Measurements from ENCODE around the gene GABRD.

DNA sequence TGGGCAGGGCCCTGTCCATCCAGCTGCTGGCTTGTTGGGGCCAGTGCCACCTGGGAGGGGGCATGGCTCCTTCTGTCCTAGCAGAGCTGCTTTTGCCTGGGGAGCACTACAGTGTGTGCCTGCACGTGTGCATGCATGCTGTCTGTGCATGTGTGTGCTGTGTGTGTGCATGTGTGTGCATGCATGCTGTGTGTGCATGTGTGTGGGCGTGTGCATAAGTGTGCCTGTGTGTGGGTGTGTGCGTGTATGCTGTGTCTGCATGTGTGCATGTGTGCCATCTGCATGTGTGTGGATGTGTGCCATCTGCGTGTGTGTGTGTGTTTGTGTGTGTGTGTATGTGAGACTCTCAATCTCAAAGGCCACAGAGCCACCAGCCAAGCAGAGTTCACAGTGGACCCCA is 22.7 kb downstream of the GABRD start:
- no peak for TF ChIP-seq POLR2AphosphoS5 (IDR thresholded peaks at IDR 0.05; ENCODE audit: insufficient read depth in 1 of 2, low read depth in 1 of 2)
- TF ChIP-seq, protein P1, sequence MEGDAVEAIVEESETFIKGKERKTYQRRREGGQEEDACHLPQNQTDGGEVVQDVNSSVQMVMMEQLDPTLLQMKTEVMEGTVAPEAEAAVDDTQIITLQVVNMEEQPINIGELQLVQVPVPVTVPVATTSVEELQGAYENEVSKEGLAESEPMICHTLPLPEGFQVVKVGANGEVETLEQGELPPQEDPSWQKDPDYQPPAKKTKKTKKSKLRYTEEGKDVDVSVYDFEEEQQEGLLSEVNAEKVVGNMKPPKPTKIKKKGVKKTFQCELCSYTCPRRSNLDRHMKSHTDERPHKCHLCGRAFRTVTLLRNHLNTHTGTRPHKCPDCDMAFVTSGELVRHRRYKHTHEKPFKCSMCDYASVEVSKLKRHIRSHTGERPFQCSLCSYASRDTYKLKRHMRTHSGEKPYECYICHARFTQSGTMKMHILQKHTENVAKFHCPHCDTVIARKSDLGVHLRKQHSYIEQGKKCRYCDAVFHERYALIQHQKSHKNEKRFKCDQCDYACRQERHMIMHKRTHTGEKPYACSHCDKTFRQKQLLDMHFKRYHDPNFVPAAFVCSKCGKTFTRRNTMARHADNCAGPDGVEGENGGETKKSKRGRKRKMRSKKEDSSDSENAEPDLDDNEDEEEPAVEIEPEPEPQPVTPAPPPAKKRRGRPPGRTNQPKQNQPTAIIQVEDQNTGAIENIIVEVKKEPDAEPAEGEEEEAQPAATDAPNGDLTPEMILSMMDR (IDR thresholded peaks at IDR 0.05) = no peak
- no peak for TF ChIP-seq POLR2A (IDR thresholded peaks at IDR 0.05)

Measured in vagina (tissue), 2 donors.